Neuronal stem cell (in vitro differentiated cells): ENCODE data around the gene RMI2. TPM values are rescaled to one million over a fixed set of nuclear protein-coding genes. Genes with fewer than 3 reads are reported as not detected.
A peak's percentile ranks its signal among the peaks of the same experiment; 100 is the strongest.

Experiments
- DNase-seq: peaks from one replicate; pipeline ENCODE4 v3.0.0-alpha.2; 2013; ENCODE audit warnings: low spot score
- H2AFZ ChIP-seq: one replicate; pipeline ENCODE4 v1.6.1; 2013; ENCODE audit warnings: mild to moderate bottlenecking, low read length, inconsistent platforms
- H2AK5ac ChIP-seq: 2 replicates; pipeline ENCODE4 v1.6.1; 2013; ENCODE audit warnings: low read depth, mild to moderate bottlenecking, inconsistent platforms, low read length, moderate library complexity, mixed read lengths
- H2BK120ac ChIP-seq: 2 replicates; pipeline ENCODE4 v1.6.1; 2013; ENCODE audit warnings: low read depth, mild to moderate bottlenecking, inconsistent platforms, low read length, moderate library complexity, mixed read lengths
- H2BK12ac ChIP-seq: one replicate; pipeline ENCODE4 v1.6.1; 2013; ENCODE audit warnings: low read length, inconsistent platforms
- H2BK15ac ChIP-seq: 2 replicates; pipeline ENCODE4 v1.6.1; 2013; ENCODE audit warnings: mild to moderate bottlenecking, low read length, inconsistent platforms, mixed read lengths
- H2BK5ac ChIP-seq: one replicate; pipeline ENCODE4 v1.6.1; 2013; ENCODE audit warnings: inconsistent platforms, mild to moderate bottlenecking, low read length, moderate library complexity
- H3K14ac ChIP-seq: one replicate; pipeline ENCODE4 v1.6.1; 2013; ENCODE audit warnings: low read length, inconsistent platforms
- H3K18ac ChIP-seq: 2 replicates; pipeline ENCODE4 v1.6.1; 2013; ENCODE audit warnings: low read length, inconsistent platforms
- H3K23ac ChIP-seq: 2 replicates; pipeline ENCODE4 v1.6.1; 2013; ENCODE audit warnings: low read depth, mild to moderate bottlenecking, mixed read lengths, low read length, inconsistent platforms; ENCODE audit not compliant: poor library complexity
- H3K27ac ChIP-seq: replicated peaks from 3 replicates; pipeline ENCODE4 v1.5.1; 2013; ENCODE audit warnings: low read length, inconsistent platforms
- H3K27me3 ChIP-seq, 3 experiments: 2 replicates each; pipeline ENCODE4 v1.6.1; 2013; ENCODE audit warnings: low read length in 3 of 3, mild to moderate bottlenecking in 2 of 3, inconsistent platforms in 1 of 3, low read depth in 1 of 3, mixed read lengths in 1 of 3, moderate library complexity in 1 of 3; ENCODE audit not compliant: control insufficient read depth in 3 of 3, insufficient read depth in 3 of 3
- H3K36me3 ChIP-seq, 2 donors: replicated peaks in 1 of 2; 2 replicates each; pipeline ENCODE4 v1.6.1; 2013; ENCODE audit warnings: low read length in 2 of 2; ENCODE audit not compliant: control insufficient read depth in 2 of 2, insufficient read depth in 2 of 2
- H3K4ac ChIP-seq: 2 replicates; pipeline ENCODE4 v1.6.1; 2013; ENCODE audit warnings: inconsistent platforms, mild to moderate bottlenecking, low read length, moderate library complexity
- H3K4me1 ChIP-seq, 2 donors: 1 replicate in 1 of 2; 2 replicates in 1 of 2; pipeline ENCODE4 v1.6.1; 2013; ENCODE audit warnings: low read length in 2 of 2, low read depth in 1 of 2; ENCODE audit not compliant: control insufficient read depth in 2 of 2, insufficient read depth in 1 of 2
- H3K4me2 ChIP-seq: one replicate; pipeline ENCODE4 v1.6.1; 2013; ENCODE audit warnings: mild to moderate bottlenecking, low read length, inconsistent platforms; ENCODE audit not compliant: insufficient read depth, poor library complexity, severe bottlenecking
- H3K4me3 ChIP-seq, 2 donors: 2 replicates each; pipeline ENCODE4 v1.5.1; 2013; ENCODE audit warnings: low read length in 2 of 2, mild to moderate bottlenecking in 2 of 2, inconsistent platforms in 1 of 2, moderate library complexity in 1 of 2
- H3K79me1 ChIP-seq: one replicate; pipeline ENCODE4 v1.6.1; 2013; ENCODE audit warnings: low read depth, mild to moderate bottlenecking, inconsistent platforms, low read length, moderate library complexity
- H3K9ac ChIP-seq: one replicate; pipeline ENCODE4 v1.6.1; 2013; ENCODE audit warnings: mild to moderate bottlenecking, low read depth, low read length, inconsistent platforms; ENCODE audit not compliant: poor library complexity
- H3K9me3 ChIP-seq, 2 donors: replicated peaks in 1 of 2; 2 replicates each; pipeline versions ENCODE3 to v1.6.1; 2013; ENCODE audit warnings: low read length in 2 of 2, mild to moderate bottlenecking in 2 of 2, inconsistent platforms in 1 of 2, low read depth in 1 of 2, mixed read lengths in 1 of 2, moderate library complexity in 1 of 2; ENCODE audit not compliant: control insufficient read depth in 2 of 2, insufficient read depth in 1 of 2
- H4K8ac ChIP-seq: one replicate; pipeline ENCODE4 v1.6.1; 2013; ENCODE audit warnings: low read depth, mild to moderate bottlenecking, inconsistent platforms, low read length, moderate library complexity
- H4K91ac ChIP-seq: one replicate; pipeline ENCODE4 v1.6.1; 2013; ENCODE audit warnings: low read length, low read depth, mild to moderate bottlenecking, inconsistent platforms; ENCODE audit not compliant: poor library complexity
- WGBS, 2 donors: extraction: QIAGEN DNeasy Blood & Tissue Kit; methylation state at CpG; one replicate each; pipeline ENCODE4 v1.1.7; 2013; ENCODE audit warnings: missing lambda C conversion rate in 2 of 2, mixed read lengths in 1 of 2; ENCODE audit not compliant: insufficient read length in 2 of 2, insufficient replicate concordance in 1 of 2; ENCODE audit errors: extremely low coverage in 2 of 2; 5-methylcytosine and 5-hydroxymethylcytosine counted together
- polyA plus RNA-seq, 2 experiments: library from polyadenylated mRNA; stranded (reverse); fragments of 200-250 nt; gene quantifications; one replicate each; pipeline ENCODE4 v1.2.3, GENCODE V29; 2013

RMI2 gene
- polyA plus RNA-seq (2013, experiment 1 of 2), result 48.2 TPM
- 49.5 TPM for polyA plus RNA-seq (2013, experiment 2 of 2)

GRCh38 chr16:11345040-11345862 lies at the start of gene RMI2:
TSS of gene RMI2 (plus strand) at chr16:11345459. CDS start at chr16:11345472, 13 bp downstream.
- H3K27me3 ChIP-seq, result no peaks in the 10 kb centered on the region

GRCh38 chr16:11295672-11296071 lies 49.6 kb upstream of the RMI2 start:
- no peak overlapping the region for H2BK5ac ChIP-seq
- no peak overlapping the region for H3K9ac ChIP-seq
- H3K36me3 ChIP-seq, result no peaks in the 10 kb centered on the region
- no peak overlapping the region for H2BK15ac ChIP-seq
- H2AK5ac ChIP-seq, result no peak overlapping the region
- peaks cover 0 to 2% (median 0%) of the 10 kb centered on the region in 3 experiments for H3K27me3 ChIP-seq
- H3K18ac ChIP-seq, result no peak overlapping the region
- no peak overlapping the region for H2AFZ ChIP-seq
- no peak overlapping the region for H2BK12ac ChIP-seq
- H4K91ac ChIP-seq, result no peak overlapping the region
- no peak overlapping the region for H3K23ac ChIP-seq
- no peaks in the 10 kb centered on the region for H3K79me1 ChIP-seq
- no CpG with 5 or more reads among the region's 4 CpGs for WGBS, 2 donors
- no peak overlapping the region for H3K27ac ChIP-seq
- no peak for DNase-seq
- no peak overlapping the region for H3K4me3 ChIP-seq
- H3K14ac ChIP-seq, result no peak overlapping the region
- peaks cover 13 to 25% of the 10 kb centered on the region in 2 donors for H3K4me1 ChIP-seq
- no peak overlapping the region for H2BK120ac ChIP-seq
- H3K4ac ChIP-seq, result no peak overlapping the region
- no peak overlapping the region for H4K8ac ChIP-seq
- H3K9me3 ChIP-seq, result no peaks in the 10 kb centered on the region
- no peak overlapping the region for H3K4me2 ChIP-seq

More at GRCh38 chr16:11345040-11345862, at the start of gene RMI2:
- Histone ChIP-seq H3K23ac (no peak within 1 kb of the TSS), H4K91ac (no peak within 1 kb of the TSS), H3K79me1 (peaks cover 2% of the 10 kb centered on the region), H3K4ac (no peak within 1 kb of the TSS), H2AK5ac (peak within 1 kb of the TSS; percentile 39), H2AFZ (peak within 1 kb of the TSS; percentile 92), H2BK120ac (no peak within 1 kb of the TSS), H3K4me3 (peak within 1 kb of the TSS; percentile 68 to 96), H4K8ac (no peak within 1 kb of the TSS), H3K9me3 (peaks cover 0 to 2% of the 10 kb centered on the region in 2 donors), H3K14ac (no peak within 1 kb of the TSS), H3K9ac (peak within 1 kb of the TSS; percentile 93), H3K27ac (no peak within 1 kb of the TSS), H3K4me1 (peaks cover 7 to 26% of the 10 kb centered on the region in 2 donors), H3K18ac (peak within 1 kb of the TSS; percentile 68), H2BK5ac (peak within 1 kb of the TSS; percentile 39), H2BK15ac (no peak within 1 kb of the TSS), H3K36me3 (peaks cover 2 to 15% of the 10 kb centered on the region in 2 donors), H3K4me2 (peak within 1 kb of the TSS; percentile 72), H2BK12ac (no peak within 1 kb of the TSS)
- WGBS, 2 donors, result no CpG with 5 or more reads among the region's 82 CpGs
- DNase-seq, result peak; percentile 95

- Histone ChIP-seq H2BK12ac (no peak overlapping the region), H3K9me3 (no peaks in the 10 kb centered on the region), H2AFZ (peak overlapping the region; percentile 39), H3K23ac (no peak overlapping the region), H3K9ac (no peak overlapping the region), H2BK5ac (no peak overlapping the region), H3K18ac (no peak overlapping the region), H3K4me1 (peaks cover 6 to 21% of the 10 kb centered on the region in 2 donors), H3K4me3 (no peak overlapping the region), H3K27me3 (no peaks in the 10 kb centered on the region), H3K27ac (no peak overlapping the region), H3K36me3 (no peaks in the 10 kb centered on the region), H4K91ac (no peak overlapping the region), H4K8ac (no peak overlapping the region), H2BK120ac (no peak overlapping the region), H2BK15ac (no peak overlapping the region), H3K79me1 (no peaks in the 10 kb centered on the region), H3K4me2 (no peak overlapping the region), H2AK5ac (no peak overlapping the region), H3K4ac (no peak overlapping the region), H3K14ac (no peak overlapping the region)
- DNase-seq, result no peak
- WGBS, 2 donors, result no CpG with 5 or more reads among the region's 3 CpGs
Observed at GRCh38 chr16:11296351-11296705, 48.9 kb upstream of the RMI2 start.

- Histone ChIP-seq H3K4me2 (no peak overlapping the region), H4K91ac (no peak overlapping the region), H3K4me3 (no peak overlapping the region), H2AFZ (peak overlapping the region; percentile 90), H3K4me1 (peaks cover 2 to 18% of the 10 kb centered on the region in 2 donors), H3K36me3 (no peaks in the 10 kb centered on the region), H2BK12ac (no peak overlapping the region), H2AK5ac (no peak overlapping the region), H2BK5ac (no peak overlapping the region), H3K14ac (no peak overlapping the region), H3K9me3 (no peaks in the 10 kb centered on the region), H4K8ac (no peak overlapping the region), H3K27me3 (no peaks in the 10 kb centered on the region), H3K4ac (no peak overlapping the region), H3K18ac (no peak overlapping the region), H2BK120ac (no peak overlapping the region), H3K9ac (no peak overlapping the region), H2BK15ac (no peak overlapping the region), H3K27ac (no peak overlapping the region), H3K23ac (no peak overlapping the region), H3K79me1 (no peaks in the 10 kb centered on the region)
- DNase-seq, result no peak
- WGBS, 2 donors, result no CpG with 5 or more reads among the region's 10 CpGs
Observed at GRCh38 chr16:11296706-11297491, 48.4 kb upstream of the RMI2 start.
